ENCODE data around the gene MZB1. TPM values are rescaled to one million over a fixed set of nuclear protein-coding genes. Genes with fewer than 3 reads are reported as not detected.

MZB1 gene, protein sequence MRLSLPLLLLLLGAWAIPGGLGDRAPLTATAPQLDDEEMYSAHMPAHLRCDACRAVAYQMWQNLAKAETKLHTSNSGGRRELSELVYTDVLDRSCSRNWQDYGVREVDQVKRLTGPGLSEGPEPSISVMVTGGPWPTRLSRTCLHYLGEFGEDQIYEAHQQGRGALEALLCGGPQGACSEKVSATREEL
- total RNA-seq = 1 to 10 TPM in 1 of 2 donors, under 1 TPM in 1; 0.55 to 1.2 TPM
- long read RNA-seq = 0 reads

DNA sequence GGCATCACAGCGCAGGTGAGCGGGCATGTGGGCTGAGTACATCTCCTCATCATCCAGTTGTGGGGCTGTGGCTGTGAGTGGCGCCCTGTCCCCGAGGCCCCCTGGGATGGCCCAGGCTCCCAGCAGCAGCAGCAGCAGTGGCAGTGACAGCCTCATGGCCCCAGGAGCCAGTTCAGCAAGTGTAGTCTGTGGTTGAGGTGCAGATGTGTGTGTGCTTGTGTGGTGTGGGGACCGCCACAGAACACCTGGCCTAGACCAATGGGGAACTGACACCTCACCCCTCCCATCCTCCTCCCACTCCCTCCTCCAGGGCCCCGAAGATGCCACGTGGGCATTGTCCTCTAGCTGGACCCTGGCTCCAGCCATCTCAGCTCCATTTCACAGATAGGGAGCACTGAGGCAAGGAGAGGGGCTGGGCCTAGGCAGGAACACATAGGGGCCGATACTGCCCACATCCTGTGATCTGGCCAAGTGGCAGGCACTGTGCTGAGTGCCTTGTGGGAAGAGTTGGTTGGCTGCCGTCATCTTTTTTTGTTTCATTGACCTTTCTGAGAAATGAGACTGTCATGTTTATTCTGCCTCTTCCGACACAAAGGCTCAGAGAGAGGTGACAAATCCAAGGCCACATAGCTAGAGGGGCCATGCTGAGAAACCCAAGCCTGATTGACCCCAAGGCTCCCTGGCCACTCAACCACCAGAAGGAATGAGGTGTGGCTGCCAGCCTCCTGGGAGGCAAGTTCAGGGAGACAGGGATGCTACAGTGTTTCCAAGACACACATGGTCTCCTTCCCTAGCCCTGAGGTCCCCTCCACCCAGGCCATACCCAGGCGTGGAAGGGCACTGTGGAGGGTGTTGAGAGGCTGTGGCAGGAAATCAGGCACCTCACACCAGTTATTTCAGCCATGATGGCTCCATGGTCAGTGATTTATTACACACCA is at the start of gene MZB1:
MZB1 (minus strand) TSS at position 213 of the 938 bp plus-strand sequence; CDS start at position 156, 57 bp downstream.
- intact Hi-C loops (cut with DNase I) = no loop called here
- no peak for DNase-seq
- no peak for ATAC-seq

DNA sequence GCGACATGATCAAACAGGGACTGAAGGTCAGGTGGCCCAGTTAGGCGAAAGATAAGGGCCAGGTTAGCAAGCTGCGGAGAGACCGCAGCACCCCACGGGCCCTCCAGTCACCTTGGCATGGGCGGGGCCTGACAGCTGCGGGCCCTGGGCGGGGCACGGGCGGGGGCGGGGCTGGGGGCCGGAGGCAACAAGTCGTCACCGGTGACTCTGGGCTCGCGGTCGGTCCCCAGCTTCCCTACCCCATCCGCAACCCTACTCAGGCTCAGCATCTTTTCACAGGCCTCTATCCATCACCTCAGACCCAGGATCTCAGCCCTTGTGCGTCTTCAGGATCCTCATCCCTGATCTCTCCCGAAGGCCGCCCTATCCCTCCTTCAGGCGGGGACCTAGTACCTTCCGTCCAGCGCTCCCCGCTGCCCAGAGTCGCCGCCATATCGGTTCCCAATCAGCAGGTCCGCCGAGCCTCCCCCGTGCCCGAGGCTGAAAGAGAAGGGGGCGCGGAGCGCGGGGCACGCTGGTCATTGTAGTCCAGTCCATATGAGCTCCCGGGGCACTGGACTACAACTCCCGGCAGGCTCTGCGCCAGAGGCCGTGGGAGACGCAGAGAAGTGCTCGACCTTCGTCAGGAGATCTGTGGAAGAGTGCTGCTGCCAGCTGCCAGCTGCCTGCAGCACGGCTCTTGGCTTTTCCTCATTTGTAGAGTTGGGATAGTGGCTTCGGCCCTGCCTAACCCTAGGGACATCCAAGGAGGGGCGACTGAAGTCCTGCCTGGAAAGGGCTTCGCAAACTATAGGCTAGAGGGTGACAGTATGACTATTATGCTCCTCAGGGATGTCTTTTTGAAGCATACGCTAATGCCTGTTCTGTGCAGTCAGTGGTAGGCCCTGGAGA is 49.5 kb upstream of the MZB1 start, which contains the start of gene DNAJC18:
DNAJC18 (minus strand) TSS at position 513 of the 891 bp plus-strand sequence; CDS start at position 433, 80 bp downstream.
- intact Hi-C loops (cut with DNase I) = loop anchor here in 1 of 2 donors (5.0 kb wide), 1 partner anchor 78 kb away; no protein-coding TSS in a partner anchor
- ATAC-seq (peak; percentile 99), DNase-seq (peak; percentile 96)

DNA sequence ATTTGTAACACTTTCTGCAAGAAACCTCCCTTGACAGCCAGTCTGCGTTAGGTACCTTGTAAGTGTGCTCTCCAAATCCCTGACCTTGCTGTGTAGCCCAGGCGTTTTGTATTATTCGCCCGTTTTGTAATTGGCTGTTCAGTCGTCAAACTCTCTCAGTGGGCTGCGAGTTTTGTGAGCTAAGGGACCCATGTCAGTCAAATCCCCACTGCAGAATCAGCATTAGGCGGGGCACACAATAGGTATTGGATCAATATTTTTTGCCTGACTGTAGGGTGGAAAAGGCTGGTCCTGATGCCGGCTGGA is 48.9 kb upstream of the MZB1 start:
- no peak for DNase-seq
- no peak for ATAC-seq
- intact Hi-C loops (cut with DNase I) = loop anchor here in 1 of 2 donors (5.0 kb wide), 1 partner anchor 79 kb away; no protein-coding TSS in a partner anchor

DNA sequence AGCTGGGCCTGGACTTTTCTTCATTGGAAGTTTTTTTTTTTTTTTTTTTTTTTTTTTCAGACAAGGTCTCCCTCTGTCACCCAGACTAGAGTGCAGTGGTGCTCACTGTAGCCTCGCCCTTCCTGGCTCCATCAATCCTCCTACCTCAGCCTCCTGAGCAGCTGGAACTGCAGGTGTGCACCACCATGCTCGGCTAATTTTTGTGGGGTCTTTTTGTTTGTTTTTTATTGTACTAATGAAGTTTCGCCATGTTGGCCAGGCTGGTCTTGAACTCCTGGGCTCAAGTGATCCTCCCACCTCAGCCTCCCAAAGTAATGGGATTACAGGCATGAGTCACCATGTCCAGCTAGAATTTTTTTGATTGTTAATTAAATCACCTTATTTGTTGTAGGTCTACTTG is 46.0 kb upstream of the MZB1 start:
- DNase-seq (no peak), ATAC-seq (no peak)
- intact Hi-C loops (cut with DNase I) = loop anchor here in 1 of 2 donors (5.0 kb wide), 1 partner anchor 82 kb away; no protein-coding TSS in a partner anchor

DNA sequence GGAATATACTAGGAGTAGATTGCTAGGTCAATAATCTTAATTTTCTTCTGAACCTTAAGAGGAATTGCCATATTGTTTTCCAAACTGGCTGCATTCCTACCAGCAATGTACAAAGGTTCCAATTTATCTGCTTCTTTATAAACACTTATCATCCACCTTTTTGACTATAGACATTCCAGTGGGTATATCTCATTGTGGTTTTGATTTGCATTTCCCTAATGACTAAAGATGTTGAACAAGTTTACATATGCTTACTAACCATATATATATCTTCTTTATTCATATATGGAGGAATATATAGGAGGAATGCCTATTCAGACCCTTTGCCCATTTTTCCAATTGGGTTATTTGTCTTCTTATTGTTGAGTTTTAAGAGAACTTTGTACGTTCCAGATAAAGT is 42.0 kb upstream of the MZB1 start:
- ATAC-seq = no peak
- intact Hi-C loops (cut with DNase I) = no loop called here

DNA sequence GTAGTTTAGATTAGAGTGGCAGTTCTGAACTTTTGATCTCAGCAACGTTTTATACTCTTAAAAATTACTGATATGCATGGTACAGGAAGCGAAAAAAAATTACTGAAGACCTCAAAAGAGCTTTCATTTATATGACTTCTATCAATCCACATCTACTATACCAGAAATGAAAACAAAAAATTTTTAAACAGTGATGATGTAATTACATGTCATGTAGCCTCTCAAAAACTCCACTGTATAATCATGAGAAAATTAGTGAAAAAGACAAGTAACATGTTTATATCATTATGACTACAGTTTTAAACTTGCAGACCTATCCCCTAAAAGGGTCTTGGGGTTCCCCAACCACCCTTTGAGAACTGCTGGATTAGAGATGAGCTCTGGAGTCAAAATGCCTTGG is 40.3 kb upstream of the MZB1 start:
- ATAC-seq (no peak), DNase-seq (no peak)
- intact Hi-C loops (cut with DNase I) = no loop called here

More for the DNA sequence above, 42.0 kb upstream of the MZB1 start:
- no peak for DNase-seq

DNA sequence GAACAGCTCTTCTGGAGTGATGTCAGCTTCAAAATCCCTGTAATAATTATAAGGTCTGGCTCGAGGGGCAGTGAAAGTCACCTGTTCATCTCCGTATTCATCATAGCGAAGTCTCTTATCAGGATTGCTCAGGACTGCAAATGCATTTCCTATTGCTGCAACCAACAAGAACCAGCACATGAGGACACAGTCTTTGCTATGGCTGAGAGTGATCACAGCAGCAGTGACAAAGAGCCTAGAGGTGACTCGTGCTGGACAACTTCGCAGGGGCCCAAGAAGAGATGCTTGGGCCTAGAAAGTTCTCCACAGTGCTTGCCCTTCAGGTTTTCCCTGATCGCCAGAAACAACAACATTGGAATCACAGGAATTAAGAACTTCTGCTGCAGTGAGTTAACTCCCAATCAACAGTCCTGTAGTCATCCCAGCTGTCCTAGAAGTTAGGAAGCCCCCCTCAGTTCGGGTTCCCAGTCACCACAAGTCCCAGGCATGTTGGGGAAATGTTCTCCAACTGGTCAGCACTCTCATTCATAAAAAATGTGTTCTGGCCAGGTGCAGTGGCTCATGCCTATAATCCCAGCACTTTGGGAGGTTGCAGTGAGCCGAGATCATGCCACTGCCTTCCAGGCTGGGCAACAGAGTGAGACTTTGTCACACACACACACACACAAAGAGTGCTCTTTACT is 36.6 kb upstream of the MZB1 start:
- intact Hi-C loops (cut with DNase I) = loop anchor here in 1 of 2 donors (10.0 kb wide), 2 partner anchors 178 to 348 kb away; no protein-coding TSS in a partner anchor
- DNase-seq (no peak), ATAC-seq (peak in 1 of 2 donors; percentile 13)

DNA sequence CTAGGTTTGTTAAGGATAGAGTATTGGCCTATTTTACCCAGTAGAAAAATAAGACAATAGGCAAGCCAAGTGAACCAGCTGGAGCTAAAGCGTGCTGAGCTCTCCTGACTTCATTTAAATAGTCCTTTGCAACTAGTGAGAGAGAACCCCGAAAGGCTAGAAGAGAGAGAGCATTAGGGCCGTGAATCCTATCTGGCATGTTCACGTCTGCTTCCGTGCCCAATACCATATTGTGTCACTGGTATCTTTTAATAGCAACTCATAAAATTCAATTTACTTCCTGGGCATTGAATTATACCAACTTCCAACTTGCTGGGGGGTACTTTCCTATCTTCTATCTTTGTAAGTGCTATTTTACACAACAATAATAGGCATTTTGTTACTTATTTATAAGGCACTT is 35.8 kb upstream of the MZB1 start:
- intact Hi-C loops (cut with DNase I) = loop anchor here in 1 of 2 donors (10.0 kb wide), 2 partner anchors 179 to 349 kb away; no protein-coding TSS in a partner anchor
- no peak for DNase-seq
- no peak for ATAC-seq

DNA sequence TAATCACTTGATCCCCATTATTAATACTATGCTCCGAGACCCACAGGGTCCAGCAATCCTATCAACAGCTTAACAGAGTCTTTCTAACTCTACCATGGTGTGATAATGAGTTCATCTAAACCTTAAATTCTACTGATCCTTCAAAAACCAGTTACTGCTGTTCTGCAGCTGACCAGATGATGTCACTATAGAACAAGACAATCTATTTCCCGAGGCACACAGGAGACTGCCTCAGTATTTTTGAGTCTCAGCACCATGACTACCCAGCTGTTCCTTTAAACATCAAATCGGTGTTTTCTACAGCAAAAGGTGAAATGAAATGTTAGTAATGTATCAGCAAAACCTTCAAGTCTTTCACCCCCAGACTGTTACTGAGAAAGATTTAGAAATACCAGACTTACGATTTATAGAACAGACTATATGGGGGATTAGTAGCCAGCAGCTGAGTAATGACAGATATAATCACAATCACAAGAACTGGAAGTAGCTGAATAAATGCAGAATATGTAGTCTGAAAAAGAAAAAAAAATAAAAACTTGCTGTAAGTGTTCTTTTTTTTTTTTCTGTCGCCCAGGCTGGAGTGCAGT is 32.7 kb upstream of the MZB1 start:
- intact Hi-C loops (cut with DNase I) = loop anchor here (2.0 to 10.0 kb wide), 4 partner anchors 90 to 352 kb away; no protein-coding TSS in a partner anchor
- DNase-seq = no peak

DNA sequence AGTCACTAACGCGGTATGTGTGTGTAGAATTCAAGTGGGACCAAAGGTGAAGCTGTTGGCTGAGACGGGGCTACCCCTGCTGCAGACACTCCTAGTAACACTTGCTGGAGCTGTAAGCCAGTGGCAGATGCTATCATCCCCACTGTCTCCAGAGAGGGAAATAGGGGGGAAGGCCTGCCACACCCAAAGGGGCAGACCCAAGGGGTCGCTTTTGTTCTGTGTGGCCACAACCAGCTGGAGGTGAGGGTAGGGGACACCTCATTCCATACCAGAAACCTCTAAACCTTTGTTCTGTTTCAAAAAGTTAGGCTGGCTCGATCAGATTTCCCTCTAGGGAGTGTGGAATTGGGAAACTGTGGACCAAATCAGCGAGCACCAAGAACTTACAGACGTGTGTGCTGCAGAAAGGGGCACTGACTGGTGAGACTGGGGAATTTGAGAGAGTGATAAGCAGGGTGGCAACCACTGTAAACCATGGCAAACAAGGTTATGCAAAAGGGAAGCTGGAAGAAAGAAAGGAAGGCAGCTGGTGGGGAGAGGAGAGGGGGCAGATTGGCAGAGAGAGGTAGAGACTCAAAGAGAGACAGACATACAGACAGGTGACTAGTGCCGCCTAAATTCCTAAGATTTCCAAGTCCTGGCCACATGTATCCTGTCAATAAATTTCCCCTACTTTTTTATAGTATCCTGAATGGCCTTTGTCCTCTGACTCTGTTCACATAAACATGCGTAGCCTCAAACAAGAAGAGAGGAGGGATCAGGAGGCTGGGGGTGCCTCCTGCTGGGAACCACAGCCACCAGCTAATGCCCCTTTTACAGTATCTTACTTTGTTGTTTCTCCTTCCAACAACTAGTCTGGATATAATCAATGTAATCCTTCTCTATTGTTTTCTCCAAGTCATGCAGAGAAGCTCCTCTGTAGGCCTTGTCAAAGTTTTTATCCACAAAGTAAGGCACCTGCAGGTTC is 29.8 kb upstream of the MZB1 start:
- intact Hi-C loops (cut with DNase I) = loop anchor here (2.0 to 10.0 kb wide), 4 partner anchors 63 to 355 kb away; partner anchors contain the start of gene STING1 (in 1 of the 2)
- DNase-seq (no peak), ATAC-seq (peak; percentile 12 to 18)

More for the DNA sequence above, 32.7 kb upstream of the MZB1 start:
- peak; percentile 43 to 58 for ATAC-seq

DNA sequence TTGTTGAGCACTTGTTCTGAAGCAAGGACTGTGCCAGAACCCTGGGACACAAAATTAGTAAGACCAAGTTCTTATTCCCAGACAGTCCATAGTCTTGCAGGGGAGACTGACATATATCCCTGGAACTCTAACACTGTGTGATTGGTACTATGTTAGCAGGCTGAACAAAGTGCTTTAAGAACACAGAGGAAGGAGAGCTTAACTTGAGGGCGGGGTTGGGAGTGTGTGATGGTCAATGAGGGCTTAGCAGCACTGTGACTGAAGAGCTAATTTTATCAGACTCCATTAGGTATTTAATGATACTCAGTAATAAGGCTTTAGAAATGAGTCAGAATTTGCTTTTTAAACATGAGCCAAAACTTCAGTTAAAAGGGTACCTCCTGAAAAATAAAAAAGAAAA is 29.1 kb upstream of the MZB1 start:
- no peak for DNase-seq
- ATAC-seq = peak; percentile 50

DNA sequence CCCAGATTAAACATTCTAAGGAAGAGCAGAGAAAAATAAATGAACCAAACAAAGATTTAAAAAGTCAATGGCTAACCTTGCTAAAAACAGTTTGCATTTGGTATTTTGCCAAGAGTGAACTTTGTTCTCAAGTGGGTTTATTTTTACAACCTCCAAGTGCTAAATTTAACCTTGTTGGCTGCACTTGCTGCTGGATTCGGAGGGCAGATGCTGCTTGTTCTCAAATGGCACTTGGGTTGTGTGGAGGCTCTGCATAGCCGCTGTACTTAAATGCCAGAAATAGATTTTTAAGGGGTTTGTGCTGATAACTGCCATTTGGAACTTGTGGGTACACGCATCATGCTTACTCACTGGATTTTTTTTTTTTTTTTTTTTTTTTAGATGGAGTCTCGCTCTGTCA is 27.5 kb upstream of the MZB1 start:
- DNase-seq (no peak), ATAC-seq (peak; percentile 71 to 81)
- intact Hi-C loops (cut with DNase I) = no loop called here

More for the DNA sequence above, 29.1 kb upstream of the MZB1 start:
- intact Hi-C loops (cut with DNase I) = loop anchor here in 1 of 2 donors (2.0 kb wide), 1 partner anchor 64 kb away; the partner anchor contains the start of gene STING1

DNA sequence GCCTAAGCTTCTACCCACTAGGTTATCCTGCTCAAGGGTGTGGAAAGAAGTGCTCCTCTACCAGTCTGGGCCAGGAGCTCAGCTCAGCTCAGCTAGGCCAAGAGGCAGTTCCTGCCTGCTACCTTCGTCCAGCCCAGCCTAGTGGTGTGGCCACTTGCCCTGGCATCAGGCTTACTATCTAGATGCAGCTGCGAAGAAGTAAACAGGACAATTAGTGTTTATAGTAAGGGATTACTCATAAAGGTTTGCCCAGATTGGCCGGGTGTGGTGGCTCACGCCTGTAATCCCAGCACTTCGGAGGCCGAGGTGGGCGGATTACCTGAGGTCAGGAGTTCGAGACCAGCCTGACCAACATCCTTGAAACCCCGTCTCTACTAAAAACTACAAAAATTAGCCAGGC is 26.9 kb upstream of the MZB1 start:
- ATAC-seq (peak in 1 of 2 donors; percentile 9), DNase-seq (no peak)
- intact Hi-C loops (cut with DNase I) = no loop called here

DNA sequence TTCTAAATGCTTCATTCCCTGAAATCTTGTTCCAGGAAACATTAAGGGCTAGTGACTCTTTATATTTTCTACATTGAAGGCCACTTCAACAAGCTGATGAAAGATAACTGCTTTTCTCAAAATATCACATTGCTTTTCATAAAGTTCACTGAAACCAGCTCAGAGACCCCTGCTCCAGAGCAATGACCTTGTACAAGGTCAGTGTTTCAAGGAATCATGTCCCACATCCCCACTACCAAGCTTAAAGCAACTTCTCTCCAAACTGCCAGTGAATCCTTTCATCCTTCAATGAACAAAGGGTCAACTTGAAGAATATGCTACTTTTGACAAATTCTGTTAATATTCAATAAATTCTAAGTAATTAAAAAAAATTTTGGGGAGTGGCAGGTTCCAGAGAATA is 26.2 kb upstream of the MZB1 start:
- intact Hi-C loops (cut with DNase I) = no loop called here
- ATAC-seq = no peak
- no peak for DNase-seq

DNA sequence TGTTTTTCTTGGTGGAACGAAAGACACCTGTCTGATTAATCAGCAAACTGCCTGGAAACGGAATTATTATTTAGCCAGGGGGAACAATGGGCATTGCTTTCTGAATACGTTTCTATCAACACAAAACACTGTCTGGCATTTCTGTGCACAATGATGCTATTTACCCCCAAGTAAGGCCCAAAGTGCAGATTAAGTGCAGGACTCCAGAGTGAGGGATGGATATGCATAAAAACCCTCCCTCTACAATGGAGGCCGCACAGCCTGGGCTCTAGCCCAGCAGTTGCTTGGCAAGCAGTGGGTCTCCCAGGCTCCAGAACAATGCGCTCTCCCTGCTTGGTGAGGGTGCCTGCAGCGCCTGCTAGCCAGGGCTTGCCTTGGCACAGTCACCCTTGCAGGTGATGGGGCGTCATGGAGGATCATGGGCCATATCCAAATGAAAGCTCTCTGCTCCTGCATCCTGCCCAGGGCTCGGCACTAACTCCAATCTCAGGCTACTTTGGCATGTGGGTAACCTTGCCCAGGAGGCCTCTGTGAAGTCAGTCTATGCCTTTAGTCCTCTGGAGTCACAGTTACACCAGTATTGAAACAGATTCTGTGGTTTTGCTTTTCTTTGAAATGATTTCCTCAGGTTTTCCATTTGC is 25.6 kb upstream of the MZB1 start:
- ATAC-seq (peak; percentile 52 to 53), DNase-seq (peak; percentile 36)
- intact Hi-C loops (cut with DNase I) = no loop called here

DNA sequence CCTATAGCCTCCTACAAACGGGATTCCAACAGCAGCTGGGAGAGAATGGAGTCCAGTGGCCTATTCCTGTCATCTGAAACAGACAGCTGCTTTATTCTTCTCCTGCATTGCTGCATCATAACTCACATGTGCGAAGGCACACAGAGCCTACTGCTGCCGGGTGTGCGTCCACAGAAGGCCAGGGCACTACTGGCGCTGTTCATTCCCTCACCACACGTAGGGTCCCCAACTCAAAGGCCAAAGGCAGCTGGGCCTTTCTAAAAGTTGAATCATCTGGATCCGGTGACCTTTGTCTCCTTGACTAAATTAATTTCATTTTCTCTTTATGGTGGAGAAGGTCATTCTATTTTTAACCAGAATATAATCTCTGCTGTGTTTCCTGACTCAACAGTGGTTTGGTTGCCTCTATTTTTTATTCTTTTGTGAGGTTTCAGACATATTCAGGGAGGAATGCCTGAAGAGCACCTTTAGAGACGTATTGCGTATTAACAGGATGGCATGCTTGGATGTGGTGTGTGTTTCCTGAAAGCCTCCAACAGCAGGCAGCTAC is 24.9 kb upstream of the MZB1 start:
- DNase-seq (no peak), ATAC-seq (peak; percentile 6 to 22)
- intact Hi-C loops (cut with DNase I) = no loop called here
